ENCODE data around the gene CXorf58. TPM values are rescaled to one million over a fixed set of nuclear protein-coding genes. Genes with fewer than 3 reads are reported as not detected.

CXorf58 gene
- total and polyA plus RNA-seq, 2 experiments from 2014 or later, result 0.56 TPM; not detected in 1

GRCh38 chrX:23907111-23907497 is 702 bp upstream of the CXorf58 start (continued):
- TF ChIP-seq, protein P1, sequence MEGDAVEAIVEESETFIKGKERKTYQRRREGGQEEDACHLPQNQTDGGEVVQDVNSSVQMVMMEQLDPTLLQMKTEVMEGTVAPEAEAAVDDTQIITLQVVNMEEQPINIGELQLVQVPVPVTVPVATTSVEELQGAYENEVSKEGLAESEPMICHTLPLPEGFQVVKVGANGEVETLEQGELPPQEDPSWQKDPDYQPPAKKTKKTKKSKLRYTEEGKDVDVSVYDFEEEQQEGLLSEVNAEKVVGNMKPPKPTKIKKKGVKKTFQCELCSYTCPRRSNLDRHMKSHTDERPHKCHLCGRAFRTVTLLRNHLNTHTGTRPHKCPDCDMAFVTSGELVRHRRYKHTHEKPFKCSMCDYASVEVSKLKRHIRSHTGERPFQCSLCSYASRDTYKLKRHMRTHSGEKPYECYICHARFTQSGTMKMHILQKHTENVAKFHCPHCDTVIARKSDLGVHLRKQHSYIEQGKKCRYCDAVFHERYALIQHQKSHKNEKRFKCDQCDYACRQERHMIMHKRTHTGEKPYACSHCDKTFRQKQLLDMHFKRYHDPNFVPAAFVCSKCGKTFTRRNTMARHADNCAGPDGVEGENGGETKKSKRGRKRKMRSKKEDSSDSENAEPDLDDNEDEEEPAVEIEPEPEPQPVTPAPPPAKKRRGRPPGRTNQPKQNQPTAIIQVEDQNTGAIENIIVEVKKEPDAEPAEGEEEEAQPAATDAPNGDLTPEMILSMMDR (conservative IDR thresholded peaks at IDR 0.05; ENCODE audit: low read depth in 2 of 2), result no peak
- no peak for TF ChIP-seq CREB1 (CRISPR knock-in tag; IDR thresholded peaks at IDR 0.05; ENCODE audit: low read depth)
- no peak for TF ChIP-seq ZNF114 (CRISPR knock-in tag; IDR thresholded peaks at IDR 0.05)
- no peak for TF ChIP-seq ETS1 (IDR thresholded peaks at IDR 0.05)
- TF ChIP-seq ZNF331 (CRISPR knock-in tag; IDR thresholded peaks at IDR 0.05; ENCODE audit: low read depth), result no peak

DNA sequence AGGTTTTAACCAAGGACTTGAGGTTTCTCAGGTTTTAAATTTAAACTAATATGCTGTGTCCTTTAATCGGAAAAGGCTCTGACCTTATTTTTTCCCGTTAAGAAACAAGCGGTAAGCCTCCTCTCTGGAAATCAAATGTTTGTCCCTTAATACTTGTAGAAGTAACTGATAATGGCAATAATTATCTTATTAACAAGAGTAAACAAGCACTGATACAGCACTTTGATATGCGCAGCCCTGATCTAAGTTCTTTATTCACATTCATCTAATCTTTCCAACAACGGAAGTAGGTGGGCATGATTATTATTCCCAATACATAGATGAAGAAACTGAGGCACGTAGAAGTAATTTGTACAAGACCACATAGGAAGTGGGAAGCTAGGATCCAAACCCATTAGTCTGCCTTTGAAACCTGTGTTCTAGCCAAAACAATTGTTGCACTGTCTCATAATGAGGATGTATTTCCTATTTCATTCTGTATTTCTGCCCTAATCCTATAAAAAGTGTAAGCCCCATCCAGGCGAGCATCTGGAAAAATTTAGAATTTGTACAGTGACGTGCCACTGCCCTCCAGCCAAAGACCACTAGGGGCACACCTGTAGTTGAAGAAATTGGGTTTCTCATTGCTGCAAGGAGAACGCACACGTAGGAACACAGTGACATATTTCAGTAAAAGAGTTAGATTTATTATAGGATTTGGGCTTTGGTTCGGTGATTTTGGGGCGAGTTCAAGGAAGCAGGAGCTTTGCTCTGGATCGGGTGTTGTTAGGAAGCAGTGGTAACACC is 606 bp downstream of the CXorf58 start:
- H3K4me2 ChIP-seq, result peak overlapping the region; percentile 72

More for the DNA sequence above, 606 bp downstream of the CXorf58 start:
- H4K20me1 ChIP-seq (replicated peaks; ENCODE audit: insufficient read depth), result no peaks in the 10 kb centered on the region
- H3K27ac Mint-ChIP-seq, result peak overlapping the region; percentile 43
- peaks cover 9% of the 10 kb centered on the region for H3K4me1 ChIP-seq (ENCODE audit: insufficient read depth)
- no peaks in the 10 kb centered on the region for H3K9me2 ChIP-seq (ENCODE audit: insufficient read depth)
- no peaks in the 10 kb centered on the region for H3K27me3 Mint-ChIP-seq (ENCODE audit: insufficient read depth, low read depth, poor library complexity)
- H3K36me3 ChIP-seq (ENCODE audit: insufficient read depth), result no peaks in the 10 kb centered on the region
- DNase-seq (ENCODE audit: low spot score) (peak; percentile 53), ATAC-seq (peak; percentile 33)
- peaks cover 15% of the 10 kb centered on the region for H3K79me2 ChIP-seq (replicated peaks; ENCODE audit: insufficient read depth)
- no peaks in the 10 kb centered on the region for H3K9me3 Mint-ChIP-seq
- H3K27me3 ChIP-seq (ENCODE audit: insufficient read depth), result no peaks in the 10 kb centered on the region
- peak overlapping the region; percentile 82 for H3K4me3 Mint-ChIP-seq
- peaks cover 15% of the 10 kb centered on the region; the same call in 2 of the 3 replicates for H3K4me1 Mint-ChIP-seq
- 0 out of 3 replicates have a peak, but pooled peaks cover 3% of the 10 kb centered on the region for H3K36me3 Mint-ChIP-seq (ENCODE audit: low read depth)
- H3K4me3 ChIP-seq, result peak overlapping the region; percentile 77
- H3F3A ChIP-seq (replicated peaks; ENCODE audit: low read depth), result no peaks in the 10 kb centered on the region; the same call in 1 of the 2 replicates
- H2AFZ ChIP-seq, result peak overlapping the region; percentile 90; the same call in 1 of the 2 replicates
- peak overlapping the region; percentile 81 for H3K27ac ChIP-seq (ENCODE audit: low read depth)
- TF ChIP-seq, protein P1 (conservative IDR thresholded peaks at IDR 0.05; ENCODE audit: low read depth in 2 of 2), result peak; percentile 45 to 62
- TF ChIP-seq ZNF114 (CRISPR knock-in tag; IDR thresholded peaks at IDR 0.05), result no peak
- TF ChIP-seq EZH2 (IDR thresholded peaks at IDR 0.05; ENCODE audit: low read depth, unreplicated experiment), result no peak
- no peak for TF ChIP-seq EZH2phosphoT487 (IDR thresholded peaks at IDR 0.05; ENCODE audit: unreplicated experiment)
